ENCODE data around the gene GBF1.

The GBF1 gene

GRCh38 chr10:102431452-102432124, 186.3 kb downstream of the GBF1 start:
- DNase-seq, result no peak
- intact Hi-C loops (cut with DNase I), result loop anchor here (1.0 kb wide), 1 partner anchor 10 kb away; no protein-coding TSS in a partner anchor

Data from posterior cingulate gyrus (tissue), 11 donors.